Astrocyte of the spinal cord (primary cell): ENCODE measurements around the gene CEP350.

Experiments
- DNase-seq: peaks from one replicate; pipeline ENCODE4 v3.0.0; 2011; ENCODE audit warnings: low read depth, low spot score
- H3K4me3 ChIP-seq: 2 replicates; pipeline ENCODE4 v1.5.1; 2011; ENCODE audit warnings: low read depth, mild to moderate bottlenecking, low read length, moderate library complexity
- CTCF ChIP-seq: IDR thresholded peaks from 2 replicates; pipeline ENCODE4 v1.5.1; 2012; ENCODE audit warnings: low read depth, mild to moderate bottlenecking, low read length, inconsistent platforms
- in situ Hi-C: cut with HindIII; loops from 2 replicates; pipeline ENCODE4 v1.10.0; 2017; ENCODE audit warnings: low sequenced_read_pairs

Gene CEP350

DNA sequence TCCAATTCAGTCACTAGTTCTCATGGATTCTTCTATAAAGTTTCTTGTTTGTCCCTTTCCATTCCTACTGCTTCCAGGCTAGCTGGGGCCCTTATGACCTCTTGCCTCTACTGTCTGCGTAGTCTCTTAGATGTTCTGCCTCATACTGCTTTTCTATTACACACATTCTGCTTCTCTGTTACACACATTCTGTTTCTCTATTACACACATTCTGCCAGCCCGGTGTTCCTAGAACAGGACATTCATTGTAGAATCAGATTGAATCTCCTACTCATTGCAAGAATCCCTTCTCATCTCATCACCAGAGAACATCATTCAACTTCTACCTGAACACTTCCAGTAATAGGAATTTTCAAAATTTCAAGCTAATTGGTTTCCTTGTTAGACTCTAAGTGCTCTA lies 130.7 kb downstream of the CEP350 start:
- no peak for TF ChIP-seq CTCF
- in situ Hi-C loops = no loop called here
- no peak for DNase-seq
- H3K4me3 ChIP-seq = no peak overlapping the region

DNA sequence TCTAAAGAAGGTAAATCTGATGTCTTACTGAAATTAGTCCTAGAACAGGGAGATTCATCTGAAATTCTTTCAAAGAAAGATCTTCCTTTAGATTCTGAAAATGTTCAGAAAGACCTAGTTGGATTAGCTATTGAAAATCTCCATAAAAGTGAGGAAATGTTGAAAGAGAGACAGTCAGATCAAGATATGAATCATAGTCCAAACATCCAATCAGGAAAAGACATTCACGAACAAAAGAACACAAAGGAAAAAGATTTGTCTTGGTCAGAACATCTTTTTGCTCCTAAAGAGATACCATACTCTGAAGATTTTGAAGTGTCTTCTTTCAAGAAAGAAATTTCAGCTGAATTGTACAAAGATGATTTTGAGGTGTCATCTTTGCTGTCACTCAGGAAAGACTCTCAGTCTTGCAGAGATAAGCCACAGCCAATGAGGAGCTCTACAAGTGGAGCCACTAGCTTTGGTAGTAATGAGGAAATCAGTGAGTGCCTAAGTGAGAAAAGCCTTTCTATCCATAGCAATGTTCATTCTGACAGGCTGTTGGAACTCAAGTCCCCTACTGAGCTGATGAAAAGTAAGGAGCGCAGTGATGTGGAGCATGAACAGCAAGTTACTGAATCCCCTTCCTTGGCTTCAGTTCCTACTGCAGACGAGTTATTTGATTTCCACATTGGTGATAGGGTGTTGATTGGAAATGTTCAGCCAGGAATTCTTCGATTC lies 138.5 kb downstream of the CEP350 start:
- no peak for TF ChIP-seq CTCF
- DNase-seq = no peak
- in situ Hi-C loops = no loop called here
- H3K4me3 ChIP-seq = no peak overlapping the region

DNA sequence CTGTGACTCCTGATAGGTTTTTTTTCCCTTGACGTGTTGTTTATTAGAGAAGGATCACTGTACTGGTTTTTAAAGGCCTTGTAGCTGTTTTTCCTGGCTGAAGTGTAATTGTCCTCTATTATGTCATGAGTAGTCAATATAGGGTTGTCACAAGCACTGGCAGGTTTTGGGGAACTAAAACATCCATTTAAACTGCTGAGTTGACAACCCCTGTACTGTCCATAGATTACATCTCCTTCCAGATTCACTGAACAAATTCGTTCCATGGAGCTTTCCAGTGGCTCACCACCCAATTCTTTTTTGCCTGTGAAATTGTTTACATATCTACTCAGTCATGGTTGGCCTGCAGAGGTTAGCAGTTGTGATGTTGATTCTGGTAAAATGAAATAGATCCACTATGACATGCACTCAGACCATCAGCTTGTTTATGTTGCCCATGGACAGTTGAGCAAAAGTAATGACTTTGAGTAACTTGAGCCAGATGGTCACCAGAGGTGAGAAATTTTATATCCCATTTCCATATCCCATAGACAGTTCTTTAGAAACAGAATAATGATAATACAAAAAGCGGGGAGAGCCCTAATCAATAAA lies 140.2 kb downstream of the CEP350 start:
- no peak overlapping the region for H3K4me3 ChIP-seq
- in situ Hi-C loops = no loop called here
- TF ChIP-seq CTCF = no peak
- no peak for DNase-seq

GRCh38 chr1:180096584-180097325 lies 142.1 kb downstream of the CEP350 start:
- in situ Hi-C loops = no loop called here

GRCh38 chr1:180097326-180097605 lies 142.7 kb downstream of the CEP350 start:
- H3K4me3 ChIP-seq = no peak overlapping the region
- TF ChIP-seq CTCF = no peak
- in situ Hi-C loops = no loop called here
- no peak for DNase-seq

More at GRCh38 chr1:180096584-180097325, 142.1 kb downstream of the CEP350 start:
- H3K4me3 ChIP-seq = no peak overlapping the region
- no peak for TF ChIP-seq CTCF
- DNase-seq = no peak

DNA sequence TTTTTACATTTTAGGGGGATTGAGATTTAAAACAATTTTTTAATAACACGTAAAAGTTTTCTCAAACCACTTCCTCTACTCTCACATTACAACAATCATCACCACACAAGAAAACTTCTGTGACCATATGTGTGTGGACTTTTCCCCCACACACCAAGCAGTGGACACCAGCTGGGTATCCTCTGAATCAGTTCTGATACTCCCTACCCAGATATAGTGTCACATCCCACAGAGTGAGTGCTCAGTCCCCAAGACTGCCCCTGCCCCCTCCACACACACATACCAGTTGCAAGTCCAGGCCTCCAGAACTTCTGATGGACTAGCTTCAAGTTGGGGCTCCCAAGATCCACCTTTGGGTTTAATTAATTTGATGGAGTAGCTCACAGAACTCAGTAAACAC lies 146.8 kb downstream of the CEP350 start:
- in situ Hi-C loops = no loop called here
- H3K4me3 ChIP-seq = no peak overlapping the region

More for the DNA sequence above, 146.8 kb downstream of the CEP350 start:
- no peak for TF ChIP-seq CTCF
- DNase-seq = no peak
